Testis (tissue), 2 donors: ENCODE results near the gene TLN1.

Experiments
- CTCF ChIP-seq, 3 experiments: fragments of 450-650 bp in 2 of 3; fragments of 200-600 bp in 1 of 3; sonication (generic) in 1 of 3; IDR thresholded peaks; one replicate each; pipeline ENCODE4 v1.5.1; 2016 to 2019; ENCODE audit warnings: antibody characterized with exemption in 3 of 3, mild to moderate bottlenecking in 2 of 3, moderate library complexity in 1 of 3
- POLR2A ChIP-seq: fragments of 450-650 bp; IDR thresholded peaks from one replicate; pipeline ENCODE4 v1.6.1; 2017; ENCODE audit warnings: antibody characterized with exemption, mild to moderate bottlenecking, moderate library complexity

- TF ChIP-seq POLR2A (no peak), CTCF (IDR thresholded peaks at IDR 0.05) (no peak)
Measured at GRCh38 chr9:35774907-35775635, 43.1 kb upstream of the TLN1 start.
